GM20431 (cell line): Measurements from ENCODE around the gene PTGER4.
"Not testable (repeated sequence)": the region's sequence is repeated elsewhere in the genome, so short reads cannot be mapped to it uniquely, and the experiment has no call there.

Experiments
- in situ Hi-C: fragments of 300-500 bp; cut with MseI, MboI; formaldehyde crosslinking; loops from one replicate; pipeline ENCODE4 v1.15.0; 2020; ENCODE audit warnings: low sequenced_read_pairs; ENCODE audit not compliant: unreplicated experiment

Gene PTGER4

DNA sequence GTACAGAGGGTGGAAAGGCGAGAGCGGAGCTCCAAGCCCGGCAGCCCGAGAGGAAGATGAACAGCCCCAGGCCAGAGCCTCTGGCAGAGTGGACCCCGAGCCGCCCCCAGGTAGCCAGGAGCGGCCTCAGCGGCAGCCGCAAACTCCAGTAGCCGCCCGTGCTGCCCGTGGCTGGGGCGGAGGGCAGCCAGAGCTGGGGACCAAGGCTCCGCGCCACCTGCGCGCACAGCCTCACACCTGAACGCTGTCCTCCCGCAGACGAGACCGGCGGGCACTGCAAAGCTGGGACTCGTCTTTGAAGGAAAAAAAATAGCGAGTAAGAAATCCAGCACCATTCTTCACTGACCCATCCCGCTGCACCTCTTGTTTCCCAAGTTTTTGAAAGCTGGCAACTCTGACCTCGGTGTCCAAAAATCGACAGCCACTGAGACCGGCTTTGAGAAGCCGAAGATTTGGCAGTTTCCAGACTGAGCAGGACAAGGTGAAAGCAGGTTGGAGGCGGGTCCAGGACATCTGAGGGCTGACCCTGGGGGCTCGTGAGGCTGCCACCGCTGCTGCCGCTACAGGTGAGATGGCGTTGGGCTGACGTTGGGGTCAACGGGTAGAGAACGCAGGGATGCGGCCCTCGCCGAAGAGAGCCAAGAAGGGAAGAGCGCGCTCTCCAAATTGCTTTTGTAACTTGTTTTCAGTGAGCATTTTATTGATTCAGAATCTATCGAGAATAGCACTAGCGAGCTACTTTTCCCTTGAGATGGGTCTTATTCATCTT is at the start of gene PTGER4:
PTGER4 (plus strand) TSS at position 3 of the 769 bp plus-strand sequence. CDS start 1,079 bp downstream, outside the sequence.
- in situ Hi-C loops = loop anchor here (10.0 to 25.0 kb wide), 2 partner anchors 725 to 1093 kb away; no protein-coding TSS in a partner anchor

DNA sequence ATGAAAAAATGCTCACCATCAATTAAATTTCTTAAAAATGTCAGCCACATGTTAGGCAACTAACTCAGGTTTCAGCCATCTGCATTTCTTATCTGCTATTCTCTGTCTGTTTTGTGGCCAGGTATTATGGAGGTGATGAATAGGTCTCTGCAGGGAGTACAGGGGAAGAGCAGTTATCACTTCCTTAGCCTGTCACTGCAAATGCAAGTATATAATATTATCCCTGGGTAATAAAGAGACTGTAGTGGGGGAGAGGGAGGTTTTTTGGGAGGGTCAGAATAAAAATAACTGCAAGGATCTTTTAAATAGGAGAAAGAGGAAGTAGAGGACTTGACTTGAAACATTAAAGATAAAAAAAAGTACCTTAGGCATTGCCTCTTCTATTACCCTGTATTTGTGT is 49.6 kb upstream of the PTGER4 start:
- in situ Hi-C loops = no loop called here

- in situ Hi-C loops = no loop called here
Observed at GRCh38 chr5:40631236-40631635, 48.5 kb upstream of the PTGER4 start.

GRCh38 chr5:40634154-40634553 is 45.6 kb upstream of the PTGER4 start:
- in situ Hi-C loops = no loop called here

DNA sequence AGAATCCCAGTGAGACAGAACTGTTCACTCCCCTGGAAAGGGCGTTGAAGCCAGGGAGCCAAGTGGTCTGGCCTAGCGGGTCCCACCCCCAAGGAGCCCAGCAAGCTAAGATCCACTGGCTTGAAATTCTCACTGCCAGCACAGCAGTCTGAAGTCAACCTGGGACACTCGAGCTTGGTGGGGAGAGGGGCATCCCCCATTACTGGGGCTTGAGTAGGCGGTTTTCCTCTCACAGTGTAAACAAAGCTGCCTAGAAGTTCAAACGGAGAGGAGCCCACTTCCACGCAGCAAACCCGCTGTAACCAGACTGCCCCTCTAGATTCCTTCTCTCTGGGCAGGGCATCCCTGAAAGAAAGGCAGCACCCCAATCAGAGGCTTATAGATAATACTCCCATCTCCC is 45.1 kb upstream of the PTGER4 start:
- in situ Hi-C loops = no loop called here

DNA sequence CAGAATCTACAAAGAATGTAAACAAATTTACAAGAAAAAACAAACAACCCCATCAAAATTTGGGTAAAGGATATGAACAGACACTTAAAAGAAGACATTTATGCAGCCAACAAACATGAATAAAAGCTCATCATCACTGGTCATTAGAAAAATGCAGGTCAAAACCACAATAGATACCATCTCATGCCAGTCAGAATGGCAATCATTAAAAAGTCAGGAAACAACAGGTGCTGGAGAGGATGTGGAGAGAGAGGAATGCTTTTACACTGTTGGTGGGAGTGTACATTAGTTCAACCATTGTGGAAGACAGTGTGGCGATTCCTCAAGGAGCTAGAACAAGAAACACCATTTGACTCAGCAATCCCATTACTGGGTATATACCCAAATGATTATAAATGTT is 40.2 kb upstream of the PTGER4 start:
- in situ Hi-C loops = not testable (repeated sequence)

- in situ Hi-C loops = no loop called here
Observed at GRCh38 chr5:40646266-40646665, 33.4 kb upstream of the PTGER4 start.

DNA sequence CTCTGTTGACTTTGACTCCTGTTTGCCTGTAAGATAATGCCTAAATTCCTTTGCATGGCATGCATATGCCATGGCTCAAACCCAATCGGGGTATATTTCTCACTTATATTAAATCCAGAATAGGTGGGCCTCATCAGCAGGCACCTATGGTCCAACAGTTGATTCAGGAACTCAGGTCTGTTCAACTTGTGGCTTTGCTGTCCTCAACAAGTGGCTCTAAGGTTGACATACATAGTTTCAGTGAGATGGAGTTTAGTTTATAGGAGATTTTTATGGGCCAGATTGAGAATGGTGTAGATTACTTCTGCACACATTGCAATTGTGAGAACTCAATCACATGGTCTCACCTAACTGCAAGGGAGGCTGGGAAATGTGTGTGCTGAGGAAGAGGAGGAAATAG is 31.6 kb upstream of the PTGER4 start:
- in situ Hi-C loops = no loop called here

GRCh38 chr5:40649463-40650030 is 30.2 kb upstream of the PTGER4 start:
- in situ Hi-C loops = no loop called here

GRCh38 chr5:40651201-40651600 is 28.5 kb upstream of the PTGER4 start:
- in situ Hi-C loops = no loop called here

- in situ Hi-C loops = no loop called here
Observed at GRCh38 chr5:40652441-40653220, 27.1 kb upstream of the PTGER4 start.

DNA sequence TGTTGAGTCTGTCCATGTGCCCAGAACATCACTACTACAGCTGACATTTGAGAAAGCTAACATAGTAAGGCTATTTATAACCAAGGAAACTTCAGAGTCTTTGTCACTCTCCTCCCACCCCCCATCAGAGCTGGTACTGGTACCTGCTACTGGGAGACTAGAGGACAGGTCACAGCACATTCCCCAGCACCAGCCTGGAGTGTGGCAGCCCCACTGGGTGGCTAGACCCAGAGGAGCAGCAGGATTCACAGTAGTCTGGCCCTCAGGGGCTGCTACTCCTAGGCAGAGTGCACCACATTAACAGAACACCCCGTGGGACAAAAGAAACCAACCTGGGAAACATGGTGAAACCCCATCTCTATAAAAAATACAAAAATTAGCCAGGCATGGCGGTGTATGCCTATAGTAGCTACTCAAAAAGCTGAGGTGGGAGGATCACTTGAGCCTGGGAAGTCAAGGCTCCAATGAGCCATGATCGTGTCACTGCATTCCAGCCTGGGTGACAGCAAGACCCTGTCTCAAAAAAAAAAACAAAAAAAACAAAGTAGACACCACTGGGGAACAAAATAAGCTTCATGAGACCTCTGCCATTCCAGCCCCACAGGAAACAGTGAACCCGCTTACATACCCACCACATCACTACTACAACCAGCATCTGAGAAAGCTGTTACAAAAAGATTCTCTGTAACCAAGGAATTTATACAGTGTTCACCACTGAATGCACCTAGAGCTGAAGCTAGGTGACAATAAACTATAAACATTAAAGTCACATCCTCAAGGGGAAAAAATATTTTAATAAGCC is 26.3 kb upstream of the PTGER4 start:
- in situ Hi-C loops = no loop called here

GRCh38 chr5:40654377-40654991 is 25.2 kb upstream of the PTGER4 start:
- in situ Hi-C loops = no loop called here

DNA sequence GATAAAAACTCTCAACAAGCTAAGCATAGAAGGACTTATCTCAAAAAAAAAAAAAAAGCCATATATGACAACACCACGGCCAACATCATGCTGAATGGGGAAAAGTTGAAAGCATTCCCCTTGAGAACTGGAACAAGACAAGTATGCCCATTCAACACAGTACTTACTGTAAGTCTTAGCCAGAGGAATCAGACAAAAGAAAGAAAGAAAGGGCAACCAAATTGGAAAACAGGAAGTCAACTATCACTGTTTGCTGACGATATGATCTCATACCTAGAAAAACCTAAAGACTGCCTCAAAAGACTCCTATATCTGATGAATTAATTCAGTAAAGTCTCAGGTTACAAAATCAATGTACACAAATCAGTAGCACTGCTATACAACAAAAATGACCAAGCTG is 24.6 kb upstream of the PTGER4 start:
- in situ Hi-C loops = no loop called here

GRCh38 chr5:40656091-40656490 is 23.6 kb upstream of the PTGER4 start:
- in situ Hi-C loops = not testable (repeated sequence)

DNA sequence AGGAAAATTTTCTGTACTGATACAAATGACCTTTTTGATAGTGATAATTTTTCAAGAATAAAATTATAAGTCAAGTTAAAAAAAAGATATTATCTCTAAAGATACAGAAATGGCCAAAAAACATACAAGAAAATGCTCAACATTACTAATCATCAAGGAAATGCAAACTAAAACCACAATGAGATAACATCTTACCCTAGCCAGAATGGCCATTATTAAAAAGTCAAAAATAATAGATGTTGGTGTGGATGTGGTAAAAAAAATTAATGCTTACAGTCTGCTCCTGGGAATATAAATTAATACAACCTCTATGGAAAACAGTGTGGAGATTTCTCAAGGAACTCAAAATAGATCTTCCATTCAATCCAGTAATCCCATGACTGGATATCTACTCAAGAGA is 22.9 kb upstream of the PTGER4 start:
- in situ Hi-C loops = no loop called here

GRCh38 chr5:40660751-40661150 is 19.0 kb upstream of the PTGER4 start:
- in situ Hi-C loops = no loop called here

GRCh38 chr5:40665635-40666298 is 13.9 kb upstream of the PTGER4 start:
- in situ Hi-C loops = no loop called here

- in situ Hi-C loops = no loop called here
Observed at GRCh38 chr5:40666657-40667056, 13.1 kb upstream of the PTGER4 start.
